Measurements from ENCODE around the gene TROAP. TPM values are rescaled to one million over a fixed set of nuclear protein-coding genes. Genes with fewer than 3 reads are reported as not detected.
A peak's percentile ranks its signal among the peaks of the same experiment; 100 is the strongest.

The TROAP gene
- total RNA-seq, 3 donors from 2014 or later (not counting 1 experiment from before 2014, with no cell fraction given), result 0.58 to 3.0 (median 2.2) TPM

GRCh38 chr12:49357103-49357678 is 34.1 kb downstream of the TROAP start:
- Mint-ChIP-seq H3K27me3 (ENCODE audit: low read depth in 2 of 2) (peaks cover 22 to 45% of the 10 kb centered on the region in 2 donors), H3K27ac (no peak overlapping the region)

GRCh38 chr12:49358483-49359141 is 35.6 kb downstream of the TROAP start:
- Mint-ChIP-seq H3K27me3 (ENCODE audit: low read depth in 2 of 2) (peaks cover 16 to 33% of the 10 kb centered on the region in 2 donors), H3K4me3 (no peak overlapping the region), H3K36me3 (no peaks in the 10 kb centered on the region), H3K27ac (no peak overlapping the region), H3K4me1 (peaks cover 7% of the 10 kb centered on the region in 2 donors), H3K9me3 (no peaks in the 10 kb centered on the region)
- Histone ChIP-seq H3K36me3 (ENCODE audit: control insufficient read depth, insufficient read depth, low read length) (no peaks in the 10 kb centered on the region), H3K27me3 (ENCODE audit: control insufficient read depth, insufficient read depth, low read length) (no peaks in the 10 kb centered on the region), H3K9me3 (ENCODE audit: control insufficient read depth, insufficient read depth, low read length) (no peaks in the 10 kb centered on the region), H3K4me3 (ENCODE audit: low read length) (no peak overlapping the region), H3K4me1 (ENCODE audit: control insufficient read depth, insufficient read depth, low read length) (no peaks in the 10 kb centered on the region), H3K27ac (ENCODE audit: low read length) (no peak overlapping the region)
- peak; percentile 90 to 98 (median 97) for ATAC-seq
- peak; percentile 29 to 88 for DNase-seq
- TF ChIP-seq CTCF (IDR thresholded peaks at IDR 0.05), result peak; percentile 69
- 15% methylated on average over 6 of the region's 7 CpGs for WGBS (ENCODE audit: insufficient coverage)
- intact Hi-C loops (cut with micrococcal nuclease), result loop anchor here (1.0 kb wide), 2 partner anchors 156 to 222 kb away; no protein-coding TSS in a partner anchor

More at GRCh38 chr12:49357103-49357678, 34.1 kb downstream of the TROAP start:
- peaks cover 2% of the 10 kb centered on the region for H3K27me3 ChIP-seq (ENCODE audit: control insufficient read depth, insufficient read depth, low read length)
- H3K4me1 ChIP-seq (ENCODE audit: control insufficient read depth, insufficient read depth, low read length), result no peaks in the 10 kb centered on the region
- peaks cover 7% of the 10 kb centered on the region in 2 donors for H3K4me1 Mint-ChIP-seq
- TF ChIP-seq CTCF (IDR thresholded peaks at IDR 0.05), result peak; percentile 43
- no peak overlapping the region for H3K27ac ChIP-seq (ENCODE audit: low read length)
- no peaks in the 10 kb centered on the region for H3K36me3 ChIP-seq (ENCODE audit: control insufficient read depth, insufficient read depth, low read length)
- no peaks in the 10 kb centered on the region for H3K9me3 ChIP-seq (ENCODE audit: control insufficient read depth, insufficient read depth, low read length)
- no peaks in the 10 kb centered on the region for H3K36me3 Mint-ChIP-seq
- no peak overlapping the region for H3K4me3 Mint-ChIP-seq
- H3K9me3 Mint-ChIP-seq, result no peaks in the 10 kb centered on the region
- peak in 1 of 2 donors; percentile 48 for DNase-seq
- H3K4me3 ChIP-seq (ENCODE audit: low read length), result no peak overlapping the region
- intact Hi-C loops (cut with micrococcal nuclease), result no loop called here
- WGBS (ENCODE audit: insufficient coverage), result 20% methylated on average over 1 of the region's 3 CpGs
- no peak for ATAC-seq

DNA sequence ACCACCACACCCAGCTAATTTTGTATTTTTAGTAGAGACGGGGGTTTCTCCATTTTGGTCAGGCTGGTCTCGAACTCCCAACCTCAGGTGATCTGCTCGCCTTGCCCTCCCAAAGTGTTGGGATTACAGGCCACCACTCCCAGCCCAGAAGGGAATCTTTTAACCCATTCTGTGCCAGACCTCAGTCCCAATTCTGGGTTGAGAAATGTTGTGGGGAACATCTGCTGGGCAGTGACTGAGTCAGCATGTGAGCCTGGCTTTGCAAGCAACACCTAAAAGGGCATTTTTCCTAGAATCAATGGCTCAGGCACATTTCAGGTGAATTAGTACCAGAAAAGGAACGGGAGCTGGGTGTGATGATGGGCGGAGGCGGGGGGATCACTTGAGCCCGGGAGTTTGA is 36.6 kb downstream of the TROAP start:
- no peaks in the 10 kb centered on the region for H3K4me1 ChIP-seq (ENCODE audit: control insufficient read depth, insufficient read depth, low read length)
- Mint-ChIP-seq H3K27ac (no peak overlapping the region), H3K4me1 (peaks cover 7% of the 10 kb centered on the region in 2 donors), H3K27me3 (ENCODE audit: low read depth in 2 of 2) (peaks cover 13 to 28% of the 10 kb centered on the region in 2 donors), H3K4me3 (no peak overlapping the region), H3K36me3 (no peaks in the 10 kb centered on the region), H3K9me3 (no peaks in the 10 kb centered on the region)
- H3K27ac ChIP-seq (ENCODE audit: low read length), result no peak overlapping the region
- DNase-seq (no peak), ATAC-seq (no peak)
- no peak for TF ChIP-seq CTCF (IDR thresholded peaks at IDR 0.05)
- H3K9me3 ChIP-seq (ENCODE audit: control insufficient read depth, insufficient read depth, low read length), result no peaks in the 10 kb centered on the region
- intact Hi-C loops (cut with micrococcal nuclease), result no loop called here
- no peaks in the 10 kb centered on the region for H3K27me3 ChIP-seq (ENCODE audit: control insufficient read depth, insufficient read depth, low read length)
- no peaks in the 10 kb centered on the region for H3K36me3 ChIP-seq (ENCODE audit: control insufficient read depth, insufficient read depth, low read length)
- 92% methylated on average over 7 of the region's 7 CpGs for WGBS (ENCODE audit: insufficient coverage)
- no peak overlapping the region for H3K4me3 ChIP-seq (ENCODE audit: low read length)

All from natural killer cell (primary cell).